Endothelial cell (in vitro differentiated cells): ENCODE measurements around the gene TMEM168. TPM values are rescaled to one million over a fixed set of nuclear protein-coding genes. Genes with fewer than 3 reads are reported as not detected.
"Not testable (repeated sequence)": the region's sequence is repeated elsewhere in the genome, so short reads cannot be mapped to it uniquely, and the experiment has no call there.

Experiments
- DNase-seq: peaks from one replicate; pipeline ENCODE4 v3.0.0; 2021; ENCODE audit warnings: low spot score
- H3K27ac Mint-ChIP-seq: one replicate; pipeline ENCODE4 v1.8.0; 2021; ENCODE audit warnings: mixed read lengths, inconsistent platforms; ENCODE audit not compliant: unreplicated experiment
- H3K27me3 Mint-ChIP-seq: one replicate; pipeline ENCODE4 v1.8.0; 2021; ENCODE audit warnings: mild to moderate bottlenecking, moderate library complexity, mixed read lengths, inconsistent platforms; ENCODE audit not compliant: unreplicated experiment
- H3K36me3 Mint-ChIP-seq: one replicate; pipeline ENCODE4 v1.8.0; 2021; ENCODE audit warnings: mild to moderate bottlenecking, low read depth, mixed read lengths, inconsistent platforms; ENCODE audit not compliant: unreplicated experiment
- H3K4me1 Mint-ChIP-seq: one replicate; pipeline ENCODE4 v1.8.0; 2021; ENCODE audit warnings: mild to moderate bottlenecking, mixed read lengths, inconsistent platforms; ENCODE audit not compliant: unreplicated experiment
- H3K4me3 Mint-ChIP-seq: one replicate; pipeline ENCODE4 v1.8.0; 2021; ENCODE audit warnings: mild to moderate bottlenecking, mixed read lengths, inconsistent platforms; ENCODE audit not compliant: unreplicated experiment
- H3K9me3 Mint-ChIP-seq: one replicate; pipeline ENCODE4 v1.8.0; 2021; ENCODE audit warnings: mixed read lengths, inconsistent platforms; ENCODE audit not compliant: unreplicated experiment
- total RNA-seq: library from RNA; stranded (reverse); fragmentation: NEBNext Ultra II Directional; extraction: Animal tissue kit (Norgen Biotek cat#: 25700); gene quantifications from one replicate; pipeline ENCODE4 v1.2.1, GENCODE V29; 2021; ENCODE audit not compliant: unreplicated experiment
- TF ChIP-seq, protein P1 (sequence below): fragments of 200-600 bp; sonication (generic); IDR thresholded peaks from one replicate; pipeline ENCODE4 v1.5.0; 2021; ENCODE audit warnings: antibody characterized with exemption; ENCODE audit not compliant: unreplicated experiment

Gene TMEM168
- total RNA-seq, 1 donor from 2014 or later = 11.6 TPM

- Mint-ChIP-seq H3K27ac (no peak overlapping the region), H3K4me3 (no peak overlapping the region), H3K9me3 (no peaks in the 10 kb centered on the region), H3K4me1 (no peaks in the 10 kb centered on the region), H3K27me3 (no peaks in the 10 kb centered on the region), H3K36me3 (no peaks in the 10 kb centered on the region)
- DNase-seq = no peak
- TF ChIP-seq, protein P1, sequence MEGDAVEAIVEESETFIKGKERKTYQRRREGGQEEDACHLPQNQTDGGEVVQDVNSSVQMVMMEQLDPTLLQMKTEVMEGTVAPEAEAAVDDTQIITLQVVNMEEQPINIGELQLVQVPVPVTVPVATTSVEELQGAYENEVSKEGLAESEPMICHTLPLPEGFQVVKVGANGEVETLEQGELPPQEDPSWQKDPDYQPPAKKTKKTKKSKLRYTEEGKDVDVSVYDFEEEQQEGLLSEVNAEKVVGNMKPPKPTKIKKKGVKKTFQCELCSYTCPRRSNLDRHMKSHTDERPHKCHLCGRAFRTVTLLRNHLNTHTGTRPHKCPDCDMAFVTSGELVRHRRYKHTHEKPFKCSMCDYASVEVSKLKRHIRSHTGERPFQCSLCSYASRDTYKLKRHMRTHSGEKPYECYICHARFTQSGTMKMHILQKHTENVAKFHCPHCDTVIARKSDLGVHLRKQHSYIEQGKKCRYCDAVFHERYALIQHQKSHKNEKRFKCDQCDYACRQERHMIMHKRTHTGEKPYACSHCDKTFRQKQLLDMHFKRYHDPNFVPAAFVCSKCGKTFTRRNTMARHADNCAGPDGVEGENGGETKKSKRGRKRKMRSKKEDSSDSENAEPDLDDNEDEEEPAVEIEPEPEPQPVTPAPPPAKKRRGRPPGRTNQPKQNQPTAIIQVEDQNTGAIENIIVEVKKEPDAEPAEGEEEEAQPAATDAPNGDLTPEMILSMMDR = no peak
Observed at GRCh38 chr7:112735261-112735660, 54.9 kb downstream of the TMEM168 start.

DNA sequence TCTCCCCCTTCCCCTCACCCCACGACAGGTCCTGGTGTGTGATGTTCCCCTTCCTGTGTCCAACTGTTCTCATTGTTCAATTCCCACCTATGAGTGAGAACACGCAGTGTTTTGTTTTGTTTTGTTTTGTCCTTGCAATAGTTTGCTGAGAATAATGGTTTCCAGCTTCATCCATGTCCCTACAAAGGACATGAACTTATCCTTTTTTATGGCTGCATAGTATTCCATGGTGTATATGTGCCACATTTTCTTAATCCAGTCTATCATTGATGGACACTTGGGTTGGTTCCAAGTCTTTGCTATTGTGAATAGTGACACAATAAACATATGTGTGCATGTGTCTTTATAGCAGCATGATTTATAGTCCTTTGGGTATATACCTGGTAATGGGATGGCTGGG lies 58.9 kb downstream of the TMEM168 start:
- not testable (repeated sequence) for H3K27me3 Mint-ChIP-seq, H3K36me3 Mint-ChIP-seq, DNase-seq, H3K9me3 Mint-ChIP-seq, H3K4me1 Mint-ChIP-seq, H3K27ac Mint-ChIP-seq, H3K4me3 Mint-ChIP-seq

- H3K36me3 Mint-ChIP-seq = no peaks in the 10 kb centered on the region
- TF ChIP-seq, protein P1 = no peak
- no peak overlapping the region for H3K4me3 Mint-ChIP-seq
- no peak overlapping the region for H3K27ac Mint-ChIP-seq
- H3K9me3 Mint-ChIP-seq = no peaks in the 10 kb centered on the region
- no peak for DNase-seq
- H3K27me3 Mint-ChIP-seq = no peaks in the 10 kb centered on the region
- no peaks in the 10 kb centered on the region for H3K4me1 Mint-ChIP-seq
Observed at GRCh38 chr7:112726076-112726475, 64.1 kb downstream of the TMEM168 start.

DNA sequence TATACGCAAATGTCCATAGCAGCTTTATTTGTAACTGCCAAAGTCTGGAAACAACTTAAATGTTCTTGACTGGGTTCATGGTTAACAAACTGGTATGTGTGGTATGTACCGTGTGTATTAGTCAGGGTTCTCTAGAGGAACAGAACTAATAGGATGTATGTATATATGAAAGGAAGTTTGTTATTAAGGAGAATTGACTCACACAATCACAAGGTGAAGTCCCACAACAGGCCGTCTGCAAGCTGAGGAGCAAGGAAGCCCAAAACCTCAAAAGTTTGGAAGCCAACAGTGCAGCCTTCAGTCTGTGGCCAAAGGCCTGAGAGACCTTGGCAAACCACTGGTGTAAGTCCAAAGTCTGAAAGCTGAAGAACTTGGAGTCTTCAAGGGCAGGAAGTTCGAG lies 66.8 kb downstream of the TMEM168 start:
- no peak overlapping the region for H3K4me3 Mint-ChIP-seq
- DNase-seq = no peak
- H3K27me3 Mint-ChIP-seq = no peaks in the 10 kb centered on the region
- TF ChIP-seq, protein P1 = no peak
- H3K4me1 Mint-ChIP-seq = no peaks in the 10 kb centered on the region
- H3K27ac Mint-ChIP-seq = no peak overlapping the region
- H3K9me3 Mint-ChIP-seq = no peaks in the 10 kb centered on the region
- H3K36me3 Mint-ChIP-seq = no peaks in the 10 kb centered on the region

- no peak for DNase-seq
- TF ChIP-seq, protein P1 = no peak
- no peaks in the 10 kb centered on the region for H3K36me3 Mint-ChIP-seq
- no peaks in the 10 kb centered on the region for H3K27me3 Mint-ChIP-seq
- no peak overlapping the region for H3K27ac Mint-ChIP-seq
- H3K4me1 Mint-ChIP-seq = no peaks in the 10 kb centered on the region
- no peak overlapping the region for H3K4me3 Mint-ChIP-seq
- H3K9me3 Mint-ChIP-seq = no peaks in the 10 kb centered on the region
Observed at GRCh38 chr7:112721366-112721765, 68.8 kb downstream of the TMEM168 start.

DNA sequence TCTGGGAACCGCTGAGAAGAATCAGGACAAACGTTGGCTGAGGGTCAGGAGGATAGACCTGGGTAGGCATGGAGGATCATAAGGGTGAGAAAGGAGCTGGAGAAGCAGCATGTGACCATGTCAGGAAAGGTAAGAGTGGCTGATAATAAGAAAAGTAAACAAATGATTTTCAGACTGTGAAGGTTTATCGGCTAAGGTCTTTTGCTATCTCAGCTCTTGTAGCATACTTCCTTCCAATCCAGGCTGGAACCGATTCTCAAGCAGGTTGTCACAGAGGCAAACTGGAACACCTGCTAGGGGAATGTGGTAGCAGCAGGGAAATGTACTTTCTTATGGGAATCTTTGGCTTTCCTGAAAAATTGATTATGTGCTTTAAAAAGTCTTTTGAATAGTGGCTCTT lies 74.7 kb downstream of the TMEM168 start:
- no peak overlapping the region for H3K27ac Mint-ChIP-seq
- H3K9me3 Mint-ChIP-seq = no peaks in the 10 kb centered on the region

More for the DNA sequence above, 74.7 kb downstream of the TMEM168 start:
- TF ChIP-seq, protein P1 = no peak
- Mint-ChIP-seq H3K36me3 (no peaks in the 10 kb centered on the region), H3K4me3 (no peak overlapping the region), H3K27me3 (no peaks in the 10 kb centered on the region), H3K4me1 (no peaks in the 10 kb centered on the region)
- no peak for DNase-seq
